LNCaP clone FGC (cell line): ENCODE measurements around the gene TLCD5.

Source experiments
- DNase-seq: peaks from one replicate; pipeline ENCODE4 v3.0.0-alpha.2; 2011; ENCODE audit warnings: low read depth
- H3K4me3 ChIP-seq: 2 replicates; pipeline ENCODE4 v1.5.1; 2011; ENCODE audit warnings: mild to moderate bottlenecking, low read depth, low read length, control low read depth
- CTCF ChIP-seq: IDR thresholded peaks from 2 replicates; pipeline ENCODE4 v1.5.1; 2012; ENCODE audit warnings: mild to moderate bottlenecking; ENCODE audit not compliant: control insufficient read depth, insufficient read depth; ENCODE audit errors: extremely low read depth

Gene TLCD5

DNA sequence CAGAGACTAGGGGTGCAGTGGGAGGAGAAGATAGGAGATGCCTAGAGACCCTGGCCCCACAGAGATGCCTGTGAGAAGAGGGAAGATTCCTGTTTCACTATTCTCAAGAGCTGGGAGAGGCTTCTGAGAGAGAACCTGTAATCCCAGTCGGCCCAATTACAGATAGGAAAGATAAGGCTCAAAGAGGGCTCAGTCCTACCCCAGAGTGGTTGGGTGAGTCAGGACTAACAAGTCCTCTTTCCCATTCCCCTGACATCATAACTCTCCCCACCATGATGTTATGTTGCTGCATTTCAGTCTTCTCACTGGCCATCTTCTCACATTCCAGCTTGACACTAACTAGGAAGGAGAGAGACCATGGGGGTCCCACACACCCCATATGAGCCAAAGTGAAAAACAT, 29.0 kb downstream of the TLCD5 start:
- no peak for DNase-seq
- H3K4me3 ChIP-seq: no peak overlapping the region
- no peak for TF ChIP-seq CTCF

DNA sequence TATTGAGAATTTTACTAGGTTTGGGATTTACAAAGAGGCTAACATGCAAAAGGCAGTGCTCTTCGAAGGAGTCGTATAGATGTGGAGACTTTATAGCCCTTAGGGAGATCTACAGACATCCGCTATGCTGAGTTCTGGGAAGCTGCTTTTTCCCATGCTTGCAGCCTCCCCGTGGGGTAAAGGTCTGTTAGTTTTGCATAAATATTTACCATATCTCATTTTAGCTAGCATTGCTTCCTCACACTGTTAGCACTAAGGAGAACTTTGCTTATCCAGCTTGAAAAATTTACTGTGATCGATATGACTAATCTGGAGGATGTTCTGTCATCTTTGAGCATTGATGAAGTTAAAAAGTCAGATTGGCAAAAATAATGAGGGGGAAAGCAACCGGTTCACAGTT, 29.7 kb downstream of the TLCD5 start:
- no peak overlapping the region for H3K4me3 ChIP-seq
- TF ChIP-seq CTCF: no peak
- no peak for DNase-seq

GRCh38 chr11:120357620-120358019, 32.5 kb downstream of the TLCD5 start:
- no peak for TF ChIP-seq CTCF
- no peak overlapping the region for H3K4me3 ChIP-seq
- DNase-seq: no peak

DNA sequence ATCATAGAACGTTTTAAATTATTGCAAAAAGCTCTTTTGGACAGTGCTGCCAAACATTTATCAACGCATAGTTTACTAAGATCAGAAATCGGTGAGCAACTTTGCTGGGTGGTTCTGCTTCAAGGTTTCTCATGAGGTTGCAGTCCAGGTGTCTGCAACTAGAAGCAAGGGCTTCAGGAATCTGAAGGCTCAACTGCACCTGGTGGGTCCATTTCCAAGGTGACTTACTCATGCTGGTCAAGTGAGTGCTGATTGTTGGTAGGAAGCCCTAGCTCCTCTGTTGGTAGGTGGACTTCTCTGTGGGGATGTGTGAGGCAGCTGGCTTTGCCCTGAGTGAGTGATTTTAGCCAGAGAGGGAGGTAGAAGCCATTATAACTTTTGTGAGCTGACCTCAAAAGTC, 33.6 kb downstream of the TLCD5 start:
- H3K4me3 ChIP-seq: no peak overlapping the region
- no peak for DNase-seq
- no peak for TF ChIP-seq CTCF

GRCh38 chr11:120363436-120363835, 38.3 kb downstream of the TLCD5 start:
- TF ChIP-seq CTCF: no peak

DNA sequence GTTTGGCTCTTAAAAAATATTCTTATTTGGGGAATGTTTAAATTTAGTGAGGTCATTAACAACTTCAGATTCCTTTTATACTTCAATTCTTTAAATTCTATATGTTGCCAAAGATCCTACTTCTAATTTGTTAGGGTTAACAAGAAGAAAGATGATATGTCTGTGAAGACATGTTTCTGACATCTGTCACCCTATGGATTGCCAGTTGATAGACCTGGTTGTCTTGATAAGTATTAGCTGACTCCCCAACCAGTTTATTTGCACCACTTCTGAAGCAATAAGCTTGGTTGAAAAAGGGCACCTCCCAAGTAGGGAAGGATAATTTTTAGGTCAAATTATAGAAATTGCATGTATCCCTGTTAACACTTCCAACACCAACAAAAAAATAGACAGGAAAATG, 40.4 kb downstream of the TLCD5 start:
- no peak overlapping the region for H3K4me3 ChIP-seq
- no peak for TF ChIP-seq CTCF
- DNase-seq: no peak

More at GRCh38 chr11:120363436-120363835, 38.3 kb downstream of the TLCD5 start:
- H3K4me3 ChIP-seq: no peak overlapping the region
- DNase-seq: no peak

GRCh38 chr11:120372296-120372695, 47.2 kb downstream of the TLCD5 start:
- TF ChIP-seq CTCF: no peak
- H3K4me3 ChIP-seq: no peak overlapping the region

More at GRCh38 chr11:120372296-120372695, 47.2 kb downstream of the TLCD5 start:
- DNase-seq: no peak
